H9 (cell line): ENCODE measurements around the gene GRID2. TPM values are rescaled to one million over a fixed set of nuclear protein-coding genes. Genes with fewer than 3 reads are reported as not detected.

ENCODE experiments used
- DNase-seq: peaks from one replicate; pipeline ENCODE4 v3.0.0-alpha.2; 2017
- H2AFZ ChIP-seq: one replicate; pipeline ENCODE4 v1.6.1; 2013; ENCODE audit warnings: mild to moderate bottlenecking, low read length, control low read depth, moderate library complexity
- H2AK5ac ChIP-seq: 2 replicates; pipeline ENCODE4 v1.6.1; 2013; ENCODE audit warnings: low read length, control low read depth, mixed read lengths; ENCODE audit not compliant: insufficient read length
- H2BK120ac ChIP-seq: one replicate; pipeline ENCODE4 v1.6.1; 2013; ENCODE audit warnings: low read depth, mild to moderate bottlenecking, low read length, control low read depth, inconsistent platforms; ENCODE audit not compliant: poor library complexity, severe bottlenecking
- H2BK12ac ChIP-seq: 2 replicates; pipeline ENCODE4 v1.6.1; 2013; ENCODE audit warnings: low read length, control low read depth, mixed read lengths, low read depth; ENCODE audit not compliant: insufficient read length
- H2BK15ac ChIP-seq: 2 replicates; pipeline ENCODE4 v1.6.1; 2013; ENCODE audit warnings: low read depth, low read length, control low read depth
- H2BK20ac ChIP-seq: one replicate; pipeline ENCODE4 v1.6.1; 2013; ENCODE audit warnings: low read depth, mild to moderate bottlenecking, low read length, control low read depth, inconsistent platforms; ENCODE audit not compliant: poor library complexity, severe bottlenecking
- H2BK5ac ChIP-seq: 2 replicates; pipeline ENCODE4 v1.6.1; 2013; ENCODE audit warnings: low read length, control low read depth, mixed read lengths; ENCODE audit not compliant: insufficient read length
- H3K14ac ChIP-seq: 2 replicates; pipeline ENCODE4 v1.6.1; 2013; ENCODE audit warnings: low read length, control low read depth; ENCODE audit not compliant: insufficient read depth
- H3K18ac ChIP-seq: 2 replicates; pipeline ENCODE4 v1.6.1; 2013; ENCODE audit warnings: low read depth, mild to moderate bottlenecking, mixed read lengths, low read length, control low read depth; ENCODE audit not compliant: insufficient read length
- H3K23ac ChIP-seq: 2 replicates; pipeline ENCODE4 v1.6.1; 2013; ENCODE audit warnings: low read length, control low read depth, mixed read lengths, low read depth; ENCODE audit not compliant: insufficient read length
- H3K23me2 ChIP-seq: 2 replicates; pipeline ENCODE4 v1.6.1; 2013; ENCODE audit warnings: low read depth, mild to moderate bottlenecking, mixed read lengths, low read length, control low read depth; ENCODE audit not compliant: insufficient read length, poor library complexity, severe bottlenecking
- H3K27ac ChIP-seq: 2 replicates; pipeline ENCODE4 v1.5.1; 2013; ENCODE audit warnings: low read length, control low read depth, mixed read lengths, low read depth; ENCODE audit not compliant: insufficient read length
- H3K27me3 ChIP-seq: 2 replicates; pipeline ENCODE4 v1.6.1; 2013; ENCODE audit warnings: low read length, control low read depth, inconsistent platforms; ENCODE audit not compliant: insufficient read depth
- H3K4ac ChIP-seq: 2 replicates; pipeline ENCODE4 v1.6.1; 2013; ENCODE audit warnings: low read depth, mild to moderate bottlenecking, control low read depth, inconsistent platforms, low read length, moderate library complexity
- H3K4me1 ChIP-seq: 2 replicates; pipeline ENCODE4 v1.6.1; 2013; ENCODE audit warnings: low read length, control low read depth, inconsistent platforms; ENCODE audit not compliant: insufficient read depth
- H3K4me2 ChIP-seq: 2 replicates; pipeline ENCODE4 v1.6.1; 2013; ENCODE audit warnings: low read length, control low read depth, mixed read lengths; ENCODE audit not compliant: insufficient read length, insufficient read depth
- H3K56ac ChIP-seq: 2 replicates; pipeline ENCODE4 v1.6.1; 2013; ENCODE audit warnings: low read depth, mild to moderate bottlenecking, mixed read lengths, low read length, control low read depth; ENCODE audit not compliant: insufficient read length
- H3K79me1 ChIP-seq: 2 replicates; pipeline ENCODE4 v1.6.1; 2013; ENCODE audit warnings: low read depth, mild to moderate bottlenecking, moderate library complexity, low read length, control low read depth, inconsistent platforms; ENCODE audit not compliant: insufficient read depth, poor library complexity, severe bottlenecking
- H3K79me2 ChIP-seq: 2 replicates; pipeline ENCODE4 v1.6.1; 2013; ENCODE audit warnings: low read length, control low read depth, inconsistent platforms; ENCODE audit not compliant: insufficient read depth
- H3K9ac ChIP-seq: 2 replicates; pipeline ENCODE4 v1.6.1; 2013; ENCODE audit warnings: low read length, control low read depth, mixed read lengths; ENCODE audit not compliant: insufficient read length; ENCODE audit errors: extremely low read depth
- H3K9me3 ChIP-seq: one replicate; pipeline ENCODE4 v1.6.1; 2013; ENCODE audit warnings: low read depth, low read length, inconsistent platforms; ENCODE audit not compliant: control insufficient read depth
- H3T11ph ChIP-seq: one replicate; pipeline ENCODE4 v1.6.1; 2013; ENCODE audit warnings: mild to moderate bottlenecking, low read length, control low read depth, inconsistent platforms
- H4K20me1 ChIP-seq: one replicate; pipeline ENCODE4 v1.6.1; 2013; ENCODE audit not compliant: control insufficient read depth, insufficient read length, insufficient read depth
- H4K5ac ChIP-seq: 2 replicates; pipeline ENCODE4 v1.6.1; 2013; ENCODE audit warnings: low read depth, mild to moderate bottlenecking, mixed read lengths, low read length, control low read depth; ENCODE audit not compliant: insufficient read length
- H4K8ac ChIP-seq: replicated peaks from 2 replicates; pipeline ENCODE4 v1.6.1; 2013; ENCODE audit warnings: low read length, control low read depth, mixed read lengths, low read depth; ENCODE audit not compliant: insufficient read length
- H4K91ac ChIP-seq: 2 replicates; pipeline ENCODE4 v1.6.1; 2013; ENCODE audit warnings: low read depth, mild to moderate bottlenecking, moderate library complexity, mixed read lengths, low read length, control low read depth; ENCODE audit not compliant: insufficient read length
- H3K27ac Mint-ChIP-seq, 3 experiments: 2 replicates in 2 of 3; 3 replicates in 1 of 3; pipeline ENCODE4 v1.8.0; 2020 to 2021; ENCODE audit warnings: mixed read lengths in 3 of 3, mild to moderate bottlenecking in 1 of 3, moderate library complexity in 1 of 3
- H3K27me3 Mint-ChIP-seq: 2 replicates; pipeline ENCODE4 v1.8.0; 2021; ENCODE audit warnings: low read depth, mild to moderate bottlenecking, moderate library complexity, mixed read lengths
- H3K36me3 Mint-ChIP-seq, 3 experiments: 2 replicates in 2 of 3; 3 replicates in 1 of 3; pipeline ENCODE4 v1.8.0; 2020 to 2021; ENCODE audit warnings: low read depth in 3 of 3, mixed read lengths in 3 of 3; ENCODE audit not compliant: insufficient read depth in 1 of 3
- H3K4me1 Mint-ChIP-seq, 2 experiments: 2 replicates each; pipeline ENCODE4 v1.8.0; 2020; ENCODE audit warnings: mixed read lengths in 2 of 2
- H3K4me3 Mint-ChIP-seq, 2 experiments: 2 replicates in 1 of 2; 3 replicates in 1 of 2; pipeline ENCODE4 v1.8.0; 2020 to 2021; ENCODE audit warnings: mild to moderate bottlenecking in 2 of 2, mixed read lengths in 2 of 2, moderate library complexity in 1 of 2
- H3K9me3 Mint-ChIP-seq, 2 experiments: 2 replicates in 1 of 2; 3 replicates in 1 of 2; pipeline ENCODE4 v1.8.0; 2020; ENCODE audit warnings: mild to moderate bottlenecking in 2 of 2, mixed read lengths in 2 of 2, moderate library complexity in 1 of 2
- CTCF ChIP-seq: fragments of 200-600 bp; sonication (generic); conservative IDR thresholded peaks from 3 replicates; pipeline ENCODE4 v1.8.0; 2021; ENCODE audit warnings: antibody characterized with exemption, mild to moderate bottlenecking
- WGBS: extraction: QIAGEN DNeasy Blood & Tissue Kit; methylation state at CpG from one replicate; pipeline ENCODE4 v1.1.7; 2013; ENCODE audit warnings: missing lambda C conversion rate, low lambda C conversion rate, mixed read lengths; ENCODE audit not compliant: insufficient read length; ENCODE audit errors: extremely low coverage; 5-methylcytosine and 5-hydroxymethylcytosine counted together
- total RNA-seq: library from RNA; stranded (reverse); gene quantifications from 2 replicates; pipeline ENCODE4 v1.2.1, GENCODE V29; 2021

Gene GRID2
- total RNA-seq, 1 experiment from 2014 or later: 21.8 TPM

GRCh38 chr4:92885632-92886031, 581.9 kb downstream of the GRID2 start:
- TF ChIP-seq CTCF: no peak
- no peak overlapping the region for H2BK12ac ChIP-seq
- H4K91ac ChIP-seq: no peak overlapping the region
- H3K4ac ChIP-seq: no peak overlapping the region
- no peak overlapping the region for H2BK20ac ChIP-seq
- no peak overlapping the region for H2BK120ac ChIP-seq
- no peak overlapping the region for H3K27ac ChIP-seq
- no peaks in the 10 kb centered on the region for H4K20me1 ChIP-seq
- no peak overlapping the region for H2AK5ac ChIP-seq
- no peak overlapping the region for H3K56ac ChIP-seq
- H3K27me3 ChIP-seq: no peaks in the 10 kb centered on the region
- H3K14ac ChIP-seq: no peak overlapping the region
- no peak for DNase-seq
- H3T11ph ChIP-seq: no peak overlapping the region
- no peak overlapping the region for H2AFZ ChIP-seq
- Mint-ChIP-seq H3K27ac (no peak overlapping the region), H3K9me3 (no peaks in the 10 kb centered on the region; a peak in 1 of 5 replicates), H3K4me1 (peaks cover 2 to 7% of the 10 kb centered on the region in 2 experiments; a peak in 2 of 4 replicates), H3K4me3 (no peak overlapping the region), H3K36me3 (peaks cover 1 to 10% (median 2%) of the 10 kb centered on the region in 3 experiments; a peak in 4 of 7 replicates), H3K27me3 (no peaks in the 10 kb centered on the region)
- no peak overlapping the region for H3K23ac ChIP-seq
- WGBS: no CpG with 5 or more reads among the region's 1 CpG
- no peak overlapping the region for H3K9ac ChIP-seq
- H3K4me2 ChIP-seq: no peak overlapping the region
- H3K23me2 ChIP-seq: no peaks in the 10 kb centered on the region
- H3K4me1 ChIP-seq: no peaks in the 10 kb centered on the region
- no peak overlapping the region for H4K8ac ChIP-seq
- H3K9me3 ChIP-seq: no peaks in the 10 kb centered on the region
- no peaks in the 10 kb centered on the region for H3K79me2 ChIP-seq
- no peaks in the 10 kb centered on the region for H3K79me1 ChIP-seq
- no peak overlapping the region for H2BK5ac ChIP-seq
- H4K5ac ChIP-seq: no peak overlapping the region
- H2BK15ac ChIP-seq: no peak overlapping the region
- no peak overlapping the region for H3K18ac ChIP-seq
